Raji (cell line): Measurements from ENCODE around the gene USP13.

Experiments used
- POLR2A ChIP-seq: IDR thresholded peaks from 2 replicates; pipeline ENCODE4 v1.6.1; 2011; ENCODE audit warnings: low read depth, low read length, control low read depth; ENCODE audit not compliant: insufficient read depth

The USP13 gene

GRCh38 chr3:179825527-179826246 lies 172.8 kb downstream of the USP13 start:
- TF ChIP-seq POLR2A: no peak

- TF ChIP-seq POLR2A: no peak
Observed at GRCh38 chr3:179826247-179826637, 173.4 kb downstream of the USP13 start.

DNA sequence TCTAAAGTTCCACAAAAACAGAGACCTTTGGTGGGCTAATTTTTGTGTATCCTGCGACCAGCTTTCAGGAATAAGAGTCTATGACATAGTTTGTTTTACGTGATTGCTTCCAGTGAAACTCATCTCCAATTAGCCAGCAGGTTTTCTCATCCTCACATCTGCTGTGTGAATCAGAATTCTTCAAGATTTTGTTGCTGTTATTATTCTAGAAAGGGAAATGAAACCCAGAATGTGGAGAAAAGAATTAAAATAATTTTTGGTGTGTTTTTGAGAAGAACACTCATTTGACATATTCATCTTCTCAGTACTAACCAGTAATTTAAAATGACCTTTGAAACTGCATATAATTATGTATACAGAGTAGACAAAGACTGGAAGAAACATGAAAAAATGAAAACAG lies 175.9 kb downstream of the USP13 start:
- TF ChIP-seq POLR2A: no peak

GRCh38 chr3:179829401-179829800 lies 176.6 kb downstream of the USP13 start:
- no peak for TF ChIP-seq POLR2A

DNA sequence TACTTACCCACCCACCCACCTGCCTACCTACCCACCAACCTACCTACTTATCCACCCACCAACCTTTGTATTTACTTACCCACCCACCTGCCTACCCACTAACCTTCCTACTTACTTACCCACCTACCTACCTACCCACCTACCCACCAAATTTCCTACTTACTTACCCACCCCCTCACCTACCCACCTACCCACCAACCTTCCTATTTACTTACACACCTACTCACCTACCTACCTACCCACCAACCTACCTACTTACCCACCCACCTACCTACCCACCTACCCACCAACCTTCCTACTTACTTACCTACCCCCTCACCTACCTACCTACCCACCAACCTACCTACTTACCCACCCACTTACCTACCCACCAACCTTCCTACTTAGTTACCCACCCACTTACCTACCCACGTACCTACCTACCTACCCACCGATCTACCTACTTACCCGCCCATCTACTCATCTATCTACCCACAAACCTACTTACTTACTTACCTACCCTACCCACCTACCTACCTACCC lies 179.6 kb downstream of the USP13 start:
- no peak for TF ChIP-seq POLR2A

DNA sequence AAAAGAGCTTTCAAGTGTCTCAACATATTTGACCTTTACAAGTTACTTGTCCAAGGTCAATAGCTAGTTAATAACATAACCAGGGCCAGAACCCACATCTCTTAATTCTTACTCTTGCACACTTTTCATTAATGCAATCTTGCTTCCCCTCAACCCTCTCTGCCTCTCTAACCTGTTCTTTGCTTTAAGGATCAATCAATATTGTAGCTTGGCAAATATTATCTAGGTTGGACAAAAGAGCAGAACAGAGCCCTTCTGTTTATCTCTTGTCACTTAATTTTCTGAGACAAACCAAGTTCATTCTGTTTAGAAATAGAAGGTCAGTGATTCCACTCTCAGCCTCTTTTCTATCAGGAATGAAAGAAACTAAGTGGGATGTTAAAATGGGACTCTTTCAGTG lies 180.5 kb downstream of the USP13 start:
- TF ChIP-seq POLR2A: no peak

GRCh38 chr3:179837374-179837773 lies 184.5 kb downstream of the USP13 start:
- TF ChIP-seq POLR2A: no peak
